ENCODE results near the gene SEC14L5.
A peak's percentile ranks its signal among the peaks of the same experiment; 100 is the strongest.

Gene SEC14L5

DNA sequence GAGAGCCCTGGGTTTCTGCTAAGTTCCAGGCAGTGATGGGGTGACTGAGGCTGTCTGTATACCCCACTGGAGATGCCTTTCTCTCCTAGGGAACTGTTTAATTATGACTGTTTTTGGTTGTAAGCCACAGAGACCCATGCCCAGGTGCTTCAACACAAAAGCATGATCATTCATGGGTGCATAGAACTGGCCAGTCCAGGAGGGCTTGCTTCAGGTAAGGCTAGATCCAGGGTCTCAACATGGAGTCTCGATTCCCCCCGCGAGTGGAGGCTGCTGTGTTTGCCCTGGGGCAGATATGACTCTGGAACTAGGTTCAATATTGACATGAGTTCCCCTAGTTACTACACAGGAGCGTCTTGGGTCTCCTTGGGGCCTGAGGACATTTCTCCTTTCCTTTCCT, 57.8 kb downstream of the SEC14L5 start:
- no peak for DNase-seq (ENCODE audit: low spot score)

DNA sequence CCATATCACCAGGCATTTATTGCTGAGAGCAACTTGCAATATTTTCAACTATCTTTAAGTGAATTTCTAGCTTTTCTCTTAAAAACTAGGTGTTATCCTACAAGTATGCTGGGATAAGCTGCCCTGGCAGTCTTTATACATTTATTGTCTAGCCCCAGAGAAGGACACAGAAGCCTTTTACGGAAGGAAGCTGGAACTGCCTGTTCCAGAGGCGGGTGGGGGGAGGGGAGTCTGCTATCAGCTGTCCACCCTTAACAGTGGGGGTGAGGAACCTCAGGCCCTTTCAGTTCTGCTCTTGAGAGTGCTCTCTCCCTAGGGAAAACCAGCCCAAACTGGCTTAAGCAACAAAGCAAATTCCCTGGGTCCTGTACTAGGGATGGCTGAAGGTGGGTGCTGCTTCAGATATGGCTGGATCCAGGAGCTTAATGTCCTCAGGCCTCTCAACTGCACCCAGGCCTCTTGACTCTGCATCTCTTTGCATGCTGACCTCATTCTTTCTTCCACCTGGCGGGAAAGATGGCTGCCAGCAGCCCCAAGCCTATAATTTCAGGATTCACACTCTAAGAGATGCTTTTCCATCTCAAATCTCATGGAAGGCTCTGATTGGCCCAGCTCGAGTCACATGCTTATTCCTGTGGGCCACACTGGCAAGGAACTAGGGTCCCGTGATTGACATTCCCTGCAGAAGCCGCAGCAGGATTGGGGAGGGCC, 59.0 kb downstream of the SEC14L5 start:
- DNase-seq (ENCODE audit: low spot score), result no peak

DNA sequence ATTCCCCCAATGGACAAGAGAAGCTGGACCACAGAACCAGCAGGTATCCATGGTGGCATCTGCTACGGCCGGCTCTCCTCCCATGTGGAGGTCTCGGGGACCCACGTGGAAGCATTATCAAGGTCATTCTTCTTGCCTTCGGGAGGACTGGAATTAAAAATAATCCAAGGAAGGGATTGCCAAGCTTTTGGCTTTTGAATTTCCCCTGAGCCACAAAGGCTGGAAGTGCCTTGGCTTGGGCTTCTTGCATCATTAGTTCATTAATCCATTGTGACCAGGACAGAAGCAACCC, 59.5 kb downstream of the SEC14L5 start:
- no peak for DNase-seq (ENCODE audit: low spot score)

DNA sequence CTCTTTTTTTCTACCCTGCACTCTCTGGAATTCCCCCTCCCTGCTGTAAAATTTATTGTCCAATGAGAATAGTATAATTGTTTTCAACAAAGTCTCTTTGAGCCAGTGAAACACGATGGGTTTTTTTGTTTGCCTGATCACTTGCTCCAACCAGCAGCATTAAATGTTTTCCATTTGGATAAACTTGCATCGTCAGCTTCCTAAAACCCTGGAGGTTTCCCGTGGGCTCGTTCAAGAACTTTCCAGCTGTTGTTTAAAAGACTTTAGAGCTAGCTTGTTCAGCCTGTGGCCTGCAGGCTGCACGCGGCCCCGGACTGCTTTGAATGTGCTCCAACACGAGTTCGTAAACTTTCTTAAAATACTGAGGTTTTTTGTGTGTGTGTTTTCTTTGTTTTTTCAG, 60.7 kb downstream of the SEC14L5 start:
- no peak for DNase-seq (ENCODE audit: low spot score)

DNA sequence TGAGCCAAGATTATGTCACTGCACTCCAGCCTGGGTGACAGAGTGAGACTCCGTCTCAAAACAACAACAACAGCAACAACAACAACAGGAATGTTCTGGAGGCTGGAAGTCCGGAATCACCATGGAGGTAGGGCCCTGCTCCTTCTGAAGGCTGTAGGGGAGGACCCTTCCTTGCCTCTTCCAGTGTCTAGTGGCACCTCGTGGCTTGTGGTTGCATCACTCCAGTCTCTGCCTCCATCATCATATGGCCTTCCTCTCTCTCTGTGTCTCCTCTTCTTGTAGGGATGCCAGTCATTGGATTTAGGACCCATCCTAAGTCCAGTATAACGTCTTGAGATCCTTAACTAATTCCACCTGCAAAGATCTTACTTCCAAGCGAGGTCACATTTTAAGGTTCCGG, 61.6 kb downstream of the SEC14L5 start:
- no peak for DNase-seq (ENCODE audit: low spot score)

DNA sequence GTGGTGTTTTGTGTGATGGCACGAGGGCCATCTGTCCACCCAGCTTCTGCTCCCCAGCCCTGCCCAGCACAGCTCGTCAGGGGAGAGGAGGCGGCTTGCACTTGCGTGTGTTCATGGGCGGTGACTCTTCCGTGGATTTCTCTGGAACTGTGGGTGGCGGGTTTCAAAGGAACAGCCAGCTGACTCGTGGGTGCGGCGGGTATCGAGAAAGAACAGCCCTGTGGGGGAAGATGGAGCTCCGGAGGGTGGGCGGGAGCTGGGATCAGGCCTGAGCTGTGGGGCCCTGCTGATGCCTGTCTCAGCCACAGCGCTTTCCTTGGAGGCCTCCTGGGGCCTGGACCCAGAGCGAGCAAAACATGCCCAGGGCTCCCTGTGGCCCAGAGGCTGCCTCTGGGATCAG, 62.4 kb downstream of the SEC14L5 start:
- no peak for DNase-seq (ENCODE audit: low spot score)

DNA sequence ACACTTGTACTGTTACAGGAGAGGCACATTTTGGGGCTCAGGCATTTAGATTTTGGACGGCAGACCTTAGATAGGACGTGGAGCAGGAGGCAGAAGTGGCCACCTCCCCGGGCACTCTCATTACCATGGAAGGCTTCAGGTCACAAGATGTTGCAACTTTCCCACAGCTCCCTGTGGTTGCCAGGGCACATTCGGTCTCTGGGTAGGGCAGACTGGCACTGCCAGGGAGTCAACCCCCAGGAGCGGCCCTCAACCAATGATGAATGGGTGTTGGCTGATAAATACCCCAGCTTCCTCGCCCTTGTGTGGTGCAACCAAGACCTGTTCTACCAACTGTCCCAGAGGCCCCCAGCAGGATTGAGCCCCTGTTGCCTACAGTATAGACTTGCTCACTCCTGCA, 64.4 kb downstream of the SEC14L5 start:
- DNase-seq (ENCODE audit: low spot score), result no peak

DNA sequence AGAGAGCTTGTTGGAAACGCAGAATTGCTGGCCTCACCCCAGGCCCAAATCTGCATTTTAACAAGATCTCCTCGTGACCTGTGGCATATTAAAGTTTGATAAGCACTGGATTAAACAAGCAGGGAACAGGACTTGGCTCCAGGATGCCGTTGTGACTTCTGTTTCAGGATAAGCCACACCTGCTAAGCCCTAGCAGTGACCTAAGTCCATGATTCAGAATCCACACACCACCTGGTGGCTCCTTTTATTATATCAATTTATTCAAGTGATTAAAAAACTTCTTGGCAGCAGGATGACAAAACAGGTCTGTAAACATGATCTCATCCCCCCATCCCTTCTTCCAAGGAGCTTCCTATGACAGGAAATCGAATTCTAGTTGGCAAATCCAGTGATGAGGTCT, 66.5 kb downstream of the SEC14L5 start:
- DNase-seq (ENCODE audit: low spot score), result no peak

DNA sequence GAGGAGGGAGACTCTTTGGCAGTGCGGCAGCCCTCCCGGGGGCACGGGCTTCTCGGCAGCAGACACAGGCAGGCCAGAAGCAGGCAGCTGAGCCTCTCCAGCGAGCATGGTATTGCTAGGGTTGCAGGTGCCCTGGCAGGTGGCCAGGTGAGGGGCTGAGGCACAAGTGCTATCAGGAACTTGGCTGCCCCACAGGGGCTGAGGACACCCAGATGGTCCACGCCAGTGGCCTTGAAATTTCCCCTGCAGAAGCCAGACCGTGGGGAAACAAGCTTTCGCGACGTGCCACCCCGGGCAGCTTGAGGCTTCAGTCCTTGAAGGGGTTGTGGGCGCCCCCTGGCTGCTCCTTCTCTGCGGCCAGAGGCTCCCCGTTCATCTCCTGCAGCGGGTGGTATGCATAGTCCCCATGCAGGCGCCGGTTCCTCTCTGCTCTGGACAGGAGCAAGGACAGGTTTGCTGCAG, 67.1 kb downstream of the SEC14L5 start:
- peak; percentile 49 for DNase-seq (ENCODE audit: low spot score)

DNA sequence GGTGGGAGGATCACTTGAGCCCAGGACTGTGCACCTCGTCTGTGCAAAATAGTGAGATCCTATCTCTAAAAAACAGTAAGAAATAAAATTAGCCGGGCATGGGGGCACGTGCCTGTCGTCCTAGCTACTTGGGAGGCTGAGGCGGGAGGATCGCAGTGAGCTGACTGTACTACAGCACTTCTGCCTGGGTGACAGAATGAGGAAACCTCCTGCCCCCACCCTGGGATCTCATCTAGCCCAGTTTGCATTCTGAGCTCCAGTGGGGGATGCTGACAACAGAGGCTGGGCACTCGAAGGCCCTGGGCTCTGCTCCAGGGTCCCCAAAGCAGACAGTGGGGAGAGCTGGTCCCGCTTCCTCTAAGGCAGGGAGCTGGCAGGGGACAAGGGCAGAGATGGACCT, 68.5 kb downstream of the SEC14L5 start:
- no peak for DNase-seq (ENCODE audit: low spot score)

DNA sequence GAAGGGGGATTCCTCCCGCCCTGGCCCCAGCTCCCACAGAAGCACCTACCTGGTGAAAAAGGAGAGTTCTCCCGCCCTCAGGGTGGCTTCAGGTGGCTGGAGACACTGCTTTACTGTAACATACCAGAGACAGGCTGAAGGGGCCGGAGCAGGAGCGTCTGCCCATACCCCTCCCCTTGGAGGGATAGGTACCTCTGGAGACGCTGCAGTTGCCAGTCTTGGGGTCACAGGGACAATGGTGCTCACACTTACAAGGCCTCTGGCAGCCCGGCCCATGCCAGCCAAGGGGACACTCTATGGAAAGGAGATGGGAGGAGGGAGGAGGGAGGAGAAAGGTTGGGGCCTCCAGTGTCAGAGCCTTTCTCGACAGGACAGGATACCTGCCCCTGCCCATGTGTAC, 69.0 kb downstream of the SEC14L5 start:
- no peak for DNase-seq (ENCODE audit: low spot score)

DNA sequence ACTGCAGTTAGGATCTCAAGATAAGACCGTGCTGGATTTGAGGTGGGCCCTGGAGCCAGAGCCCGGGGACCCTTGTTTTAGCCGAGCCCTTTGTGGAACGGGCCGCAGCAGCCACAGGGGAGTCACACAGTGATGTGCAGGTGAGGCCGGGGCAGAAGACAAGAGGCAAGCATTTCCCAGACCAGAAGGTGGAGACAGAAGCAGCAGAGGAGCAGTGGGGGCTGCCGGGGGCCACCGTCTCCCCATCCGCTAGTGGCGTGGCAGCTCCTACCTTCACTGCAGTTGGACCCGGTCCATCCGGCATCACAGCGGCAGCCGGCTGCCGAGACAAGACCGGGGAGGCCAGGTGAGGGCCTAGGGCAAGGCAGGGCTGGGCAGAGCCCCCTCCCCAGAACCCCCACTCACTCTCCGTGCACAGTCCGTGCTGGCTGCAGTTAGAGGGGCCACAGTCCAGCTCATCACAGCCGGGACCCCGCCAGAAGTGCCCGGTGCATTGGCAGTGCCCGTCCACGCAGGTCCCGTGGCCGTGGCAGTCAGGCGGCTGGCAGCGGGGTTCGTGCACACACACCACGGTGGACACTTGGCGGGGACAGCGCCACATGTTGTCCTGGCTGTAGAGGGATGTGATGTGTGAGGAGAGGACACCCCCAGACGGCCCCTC, 69.6 kb downstream of the SEC14L5 start:
- no peak for DNase-seq (ENCODE audit: low spot score)

DNA sequence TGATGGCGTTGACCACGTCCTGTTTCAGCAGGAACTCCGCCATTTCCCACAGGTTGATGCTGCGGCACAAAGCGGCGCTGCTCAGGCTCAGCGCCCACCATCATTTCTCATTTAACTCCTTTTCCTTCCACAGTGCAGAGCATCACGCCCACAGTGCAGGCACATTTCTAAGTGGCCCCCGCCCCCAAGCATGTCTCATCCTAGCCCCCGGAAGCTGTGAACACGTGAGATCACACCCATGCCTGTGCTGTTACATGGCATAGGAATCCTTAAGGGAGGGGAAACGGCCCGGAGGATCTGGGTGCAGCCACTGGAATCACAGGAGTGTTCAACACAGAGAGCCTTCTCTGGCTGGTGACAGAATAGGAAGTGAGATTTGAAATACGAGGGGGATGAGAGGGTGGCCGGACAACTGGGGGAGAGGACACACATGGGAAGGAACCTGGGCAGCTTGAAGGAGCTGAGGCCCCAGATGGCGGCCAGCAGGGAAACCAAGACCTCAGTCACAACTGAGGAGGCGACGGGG, 70.9 kb downstream of the SEC14L5 start:
- no peak for DNase-seq (ENCODE audit: low spot score)

DNA sequence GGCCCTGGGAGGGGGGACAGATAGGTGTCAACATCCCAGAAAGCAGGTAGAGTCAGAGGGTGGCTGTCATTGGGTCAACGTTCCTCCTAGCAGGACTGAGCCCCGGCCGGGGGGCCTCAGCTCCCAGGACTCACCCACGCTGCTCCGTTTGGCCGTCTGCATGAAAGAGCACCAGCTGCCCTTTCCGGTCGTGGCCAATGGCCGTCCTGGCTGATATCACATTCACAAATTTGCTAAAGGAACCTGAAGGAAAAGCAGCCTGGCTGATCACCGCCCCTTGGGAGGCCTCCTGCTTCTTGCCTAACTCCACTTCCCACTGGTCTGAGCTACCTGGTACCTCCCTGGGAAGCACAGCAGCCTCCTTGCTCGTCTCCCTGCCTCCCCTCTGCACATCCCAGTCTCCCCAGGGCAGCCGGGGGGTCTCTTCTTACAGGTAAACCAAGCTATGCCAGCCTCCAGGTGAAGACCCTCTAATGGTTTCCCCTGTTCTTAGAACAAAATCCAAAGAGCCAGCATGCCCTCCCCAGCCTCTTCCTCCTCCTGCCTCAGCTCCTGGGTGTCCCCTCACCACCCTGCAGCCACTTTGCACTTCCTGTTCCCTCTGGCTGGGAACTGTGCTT, 72.2 kb downstream of the SEC14L5 start:
- DNase-seq (ENCODE audit: low spot score), result no peak

DNA sequence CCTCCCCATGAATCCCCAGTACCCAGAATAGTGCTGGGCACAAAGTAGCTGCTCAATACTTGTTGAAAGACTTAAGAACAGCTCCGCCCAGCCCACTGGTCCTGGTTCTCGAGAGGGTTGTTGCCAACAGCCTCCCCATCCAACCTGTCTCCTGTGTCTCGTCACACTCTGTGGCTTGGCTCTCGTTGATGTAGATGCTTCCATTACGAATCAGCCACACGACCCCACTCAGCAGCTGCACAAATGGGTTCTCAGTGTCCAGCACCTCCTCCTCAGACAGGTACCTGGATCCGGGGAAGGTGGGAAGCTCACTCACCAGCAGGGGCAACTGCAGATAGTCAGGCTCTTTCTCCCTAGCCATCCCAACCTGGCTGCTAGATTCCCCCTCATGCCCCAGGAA, 73.5 kb downstream of the SEC14L5 start:
- no peak for DNase-seq (ENCODE audit: low spot score)

DNA sequence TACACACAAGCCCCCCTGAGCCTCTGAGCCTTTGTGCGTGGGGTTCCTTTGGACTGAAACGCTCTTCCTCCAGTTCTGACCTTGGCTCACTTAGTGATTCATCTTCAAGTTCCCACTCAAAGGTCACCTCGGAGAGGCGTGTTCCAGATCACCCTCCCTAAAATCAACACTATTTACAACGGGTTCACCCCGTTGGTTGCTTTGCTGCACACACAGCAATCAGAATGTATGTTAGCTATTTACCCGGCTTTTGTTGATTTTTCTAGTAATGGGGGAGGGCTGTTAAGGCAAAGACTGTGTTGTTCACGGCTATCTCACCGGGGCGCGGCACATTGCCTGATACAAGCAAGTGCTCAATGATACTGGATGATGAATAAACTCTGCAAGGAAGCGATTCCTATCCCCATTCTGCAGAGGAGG, 74.6 kb downstream of the SEC14L5 start:
- DNase-seq (ENCODE audit: low spot score), result no peak

DNA sequence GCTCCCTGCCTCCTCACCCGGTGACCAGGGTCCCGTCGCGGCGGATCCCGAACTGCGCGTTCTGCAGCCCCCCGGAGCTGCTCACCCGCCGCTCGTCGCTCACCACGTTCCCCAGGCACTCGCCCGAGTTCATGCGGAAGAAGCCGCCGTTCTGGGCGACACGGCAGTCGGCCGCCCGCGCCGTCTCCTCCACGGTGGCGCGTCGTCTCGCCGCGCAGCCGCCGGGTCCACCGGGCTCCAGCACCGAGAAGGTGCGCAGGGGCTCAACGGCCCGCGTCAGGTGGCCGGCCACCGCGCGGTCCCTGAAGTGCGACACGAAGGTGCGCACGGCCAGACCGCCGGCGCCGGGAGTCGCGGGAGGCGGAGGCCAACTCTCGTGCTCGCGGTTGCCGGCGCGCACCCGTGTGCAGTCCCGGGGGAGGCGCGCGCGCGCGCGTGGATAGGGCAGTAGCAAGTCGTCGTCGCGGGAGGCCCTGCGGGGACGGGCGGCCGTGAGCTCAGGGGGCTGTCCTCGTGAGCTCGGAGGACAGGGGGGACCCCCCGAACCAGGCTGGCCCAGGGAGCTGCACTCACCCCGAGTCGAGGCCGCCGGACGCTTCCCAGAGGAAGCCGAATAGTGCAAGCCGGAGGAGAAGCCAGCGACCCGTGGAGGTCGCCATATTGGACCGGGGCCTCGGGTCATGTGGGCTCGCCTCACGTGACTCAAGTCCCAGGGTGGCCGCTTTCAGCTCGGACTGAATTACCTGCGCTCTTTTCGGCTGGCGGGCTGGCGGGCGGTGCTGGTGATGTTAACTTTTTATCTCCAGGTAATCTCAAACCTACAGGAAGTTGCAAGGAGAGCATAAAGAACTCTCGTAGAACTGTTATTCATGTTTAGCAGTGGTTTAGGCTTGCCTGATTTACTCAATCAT, 75.4 kb downstream of the SEC14L5 start, which contains the start of gene NAGPA:
NAGPA (minus strand) TSS at position 680 of the 911 bp plus-strand sequence; CDS start at position 659, 21 bp downstream.
- DNase-seq (ENCODE audit: low spot score), result peak; percentile 87

DNA sequence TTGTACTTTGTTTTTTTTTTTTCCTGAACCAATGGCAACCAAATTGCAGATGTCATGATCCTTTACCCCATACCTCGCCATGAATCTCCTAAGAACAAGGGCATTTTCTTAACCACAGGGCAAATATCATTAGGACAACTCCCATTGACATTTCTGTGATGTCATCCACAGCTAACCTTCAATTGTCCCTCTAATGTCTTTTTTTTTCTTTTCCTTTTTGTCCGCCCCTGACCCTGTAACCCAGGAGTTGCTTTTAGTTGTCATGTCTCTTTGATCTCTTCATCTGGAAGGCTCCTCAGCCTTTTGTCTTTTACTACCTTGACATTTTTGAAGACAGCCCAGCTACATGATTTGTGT, 76.0 kb downstream of the SEC14L5 start:
- no peak for DNase-seq (ENCODE audit: low spot score)

DNA sequence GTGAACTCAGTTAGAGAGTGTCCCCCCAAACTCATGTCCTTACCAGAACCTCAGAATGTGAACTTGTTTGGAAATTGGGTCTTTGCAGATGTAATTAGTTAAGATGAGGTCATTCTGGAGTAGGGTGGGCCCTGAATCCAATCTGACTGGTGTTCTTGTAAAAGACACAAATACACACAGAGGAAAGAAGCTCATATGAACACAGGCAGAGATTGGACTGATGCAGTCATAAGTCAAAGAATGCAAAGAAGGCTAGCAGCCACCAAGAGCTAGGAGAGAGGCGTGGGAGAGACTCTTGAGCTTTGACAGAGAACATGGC, 77.7 kb downstream of the SEC14L5 start:
- DNase-seq (ENCODE audit: low spot score), result no peak

DNA sequence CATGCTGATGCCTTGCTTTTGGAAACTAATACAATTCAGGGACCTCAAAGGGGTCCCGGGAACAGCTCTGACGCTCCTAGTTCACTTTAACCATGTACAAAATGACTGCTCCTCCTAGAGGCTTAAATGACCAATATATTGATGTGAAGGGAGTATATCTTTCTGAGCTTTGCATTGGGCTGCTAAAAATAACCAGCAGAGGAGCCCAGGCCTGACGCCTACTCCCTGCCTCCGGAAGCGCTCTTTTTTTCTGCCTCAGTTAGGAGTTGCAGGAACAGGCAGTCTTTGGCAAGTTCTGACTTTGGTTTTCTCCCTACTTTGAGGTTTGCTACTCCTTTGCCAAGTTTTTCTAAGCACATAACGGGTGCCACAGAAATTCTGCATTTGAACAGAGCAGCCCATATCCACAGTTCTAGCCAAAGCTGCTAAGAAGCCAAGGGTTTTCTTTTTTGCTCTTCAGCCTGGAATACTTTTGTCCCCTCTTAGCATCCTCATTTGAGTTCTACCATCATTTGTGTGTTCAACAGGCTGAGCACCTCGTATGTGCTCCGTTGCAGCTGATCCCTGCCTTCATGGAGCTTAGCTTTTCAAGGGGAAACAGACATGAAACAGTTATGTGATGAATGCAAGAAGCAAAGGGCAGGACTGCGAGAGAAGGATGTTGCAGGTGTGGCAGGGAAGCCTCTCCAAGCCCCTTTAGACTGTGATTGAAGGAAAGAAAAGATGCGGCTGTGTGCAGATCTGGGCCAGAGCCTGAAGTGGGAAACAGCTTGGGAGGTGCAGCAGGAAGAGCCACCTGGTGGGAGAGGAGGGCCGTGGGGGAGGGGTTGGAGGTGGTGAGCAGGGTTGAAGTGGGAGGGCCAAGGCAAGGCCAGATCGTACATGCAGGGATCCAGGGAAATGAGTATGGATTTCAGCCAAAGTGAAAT, 78.4 kb downstream of the SEC14L5 start:
- no peak for DNase-seq (ENCODE audit: low spot score)

DNA sequence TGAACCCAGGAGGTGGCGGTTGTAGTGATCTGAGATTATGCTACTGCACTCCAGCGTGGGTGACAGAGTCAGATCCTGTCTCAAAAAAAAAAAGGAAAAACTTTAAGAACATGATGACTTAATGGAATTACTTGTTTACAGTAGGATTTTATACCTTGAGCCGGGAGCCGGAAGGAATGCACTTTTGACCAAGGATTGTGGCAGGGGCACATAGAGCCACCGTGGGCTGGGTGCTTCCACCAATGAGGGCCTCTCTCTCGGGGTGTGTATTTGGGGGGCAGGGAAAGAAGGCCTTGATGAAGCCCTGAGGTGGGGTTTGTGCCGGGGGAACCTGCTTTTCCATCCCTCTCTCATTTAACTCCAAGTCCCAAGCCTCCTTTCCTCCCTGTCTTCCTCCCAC, 82.3 kb downstream of the SEC14L5 start:
- no peak for DNase-seq (ENCODE audit: low spot score)
